Neuronal stem cell (in vitro differentiated cells): ENCODE results near the gene OR4D9.

Source experiments
- DNase-seq: peaks from one replicate; pipeline ENCODE4 v3.0.0-alpha.2; 2013; ENCODE audit warnings: low spot score
- H2AFZ ChIP-seq: one replicate; pipeline ENCODE4 v1.6.1; 2013; ENCODE audit warnings: mild to moderate bottlenecking, low read length, inconsistent platforms
- H2AK5ac ChIP-seq: 2 replicates; pipeline ENCODE4 v1.6.1; 2013; ENCODE audit warnings: low read depth, mild to moderate bottlenecking, inconsistent platforms, low read length, moderate library complexity, mixed read lengths
- H2BK120ac ChIP-seq: 2 replicates; pipeline ENCODE4 v1.6.1; 2013; ENCODE audit warnings: low read depth, mild to moderate bottlenecking, inconsistent platforms, low read length, moderate library complexity, mixed read lengths
- H2BK12ac ChIP-seq: one replicate; pipeline ENCODE4 v1.6.1; 2013; ENCODE audit warnings: low read length, inconsistent platforms
- H2BK15ac ChIP-seq: 2 replicates; pipeline ENCODE4 v1.6.1; 2013; ENCODE audit warnings: mild to moderate bottlenecking, low read length, inconsistent platforms, mixed read lengths
- H2BK5ac ChIP-seq: one replicate; pipeline ENCODE4 v1.6.1; 2013; ENCODE audit warnings: inconsistent platforms, mild to moderate bottlenecking, low read length, moderate library complexity
- H3K14ac ChIP-seq: one replicate; pipeline ENCODE4 v1.6.1; 2013; ENCODE audit warnings: low read length, inconsistent platforms
- H3K18ac ChIP-seq: 2 replicates; pipeline ENCODE4 v1.6.1; 2013; ENCODE audit warnings: low read length, inconsistent platforms
- H3K23ac ChIP-seq: 2 replicates; pipeline ENCODE4 v1.6.1; 2013; ENCODE audit warnings: low read depth, mild to moderate bottlenecking, mixed read lengths, low read length, inconsistent platforms; ENCODE audit not compliant: poor library complexity
- H3K27ac ChIP-seq: replicated peaks from 3 replicates; pipeline ENCODE4 v1.5.1; 2013; ENCODE audit warnings: low read length, inconsistent platforms
- H3K27me3 ChIP-seq, 3 experiments: 2 replicates each; pipeline ENCODE4 v1.6.1; 2013; ENCODE audit warnings: low read length in 3 of 3, mild to moderate bottlenecking in 2 of 3, inconsistent platforms in 1 of 3, low read depth in 1 of 3, mixed read lengths in 1 of 3, moderate library complexity in 1 of 3; ENCODE audit not compliant: control insufficient read depth in 3 of 3, insufficient read depth in 3 of 3
- H3K36me3 ChIP-seq, 2 donors: replicated peaks in 1 of 2; 2 replicates each; pipeline ENCODE4 v1.6.1; 2013; ENCODE audit warnings: low read length in 2 of 2; ENCODE audit not compliant: control insufficient read depth in 2 of 2, insufficient read depth in 2 of 2
- H3K4ac ChIP-seq: 2 replicates; pipeline ENCODE4 v1.6.1; 2013; ENCODE audit warnings: inconsistent platforms, mild to moderate bottlenecking, low read length, moderate library complexity
- H3K4me1 ChIP-seq, 2 donors: 1 replicate in 1 of 2; 2 replicates in 1 of 2; pipeline ENCODE4 v1.6.1; 2013; ENCODE audit warnings: low read length in 2 of 2, low read depth in 1 of 2; ENCODE audit not compliant: control insufficient read depth in 2 of 2, insufficient read depth in 1 of 2
- H3K4me2 ChIP-seq: one replicate; pipeline ENCODE4 v1.6.1; 2013; ENCODE audit warnings: mild to moderate bottlenecking, low read length, inconsistent platforms; ENCODE audit not compliant: insufficient read depth, poor library complexity, severe bottlenecking
- H3K4me3 ChIP-seq, 2 donors: 2 replicates each; pipeline ENCODE4 v1.5.1; 2013; ENCODE audit warnings: low read length in 2 of 2, mild to moderate bottlenecking in 2 of 2, inconsistent platforms in 1 of 2, moderate library complexity in 1 of 2
- H3K79me1 ChIP-seq: one replicate; pipeline ENCODE4 v1.6.1; 2013; ENCODE audit warnings: low read depth, mild to moderate bottlenecking, inconsistent platforms, low read length, moderate library complexity
- H3K9ac ChIP-seq: one replicate; pipeline ENCODE4 v1.6.1; 2013; ENCODE audit warnings: mild to moderate bottlenecking, low read depth, low read length, inconsistent platforms; ENCODE audit not compliant: poor library complexity
- H3K9me3 ChIP-seq, 2 donors: replicated peaks in 1 of 2; 2 replicates each; pipeline versions ENCODE3 to v1.6.1; 2013; ENCODE audit warnings: low read length in 2 of 2, mild to moderate bottlenecking in 2 of 2, inconsistent platforms in 1 of 2, low read depth in 1 of 2, mixed read lengths in 1 of 2, moderate library complexity in 1 of 2; ENCODE audit not compliant: control insufficient read depth in 2 of 2, insufficient read depth in 1 of 2
- H4K8ac ChIP-seq: one replicate; pipeline ENCODE4 v1.6.1; 2013; ENCODE audit warnings: low read depth, mild to moderate bottlenecking, inconsistent platforms, low read length, moderate library complexity
- H4K91ac ChIP-seq: one replicate; pipeline ENCODE4 v1.6.1; 2013; ENCODE audit warnings: low read length, low read depth, mild to moderate bottlenecking, inconsistent platforms; ENCODE audit not compliant: poor library complexity
- WGBS, 2 donors: extraction: QIAGEN DNeasy Blood & Tissue Kit; methylation state at CpG; one replicate each; pipeline ENCODE4 v1.1.7; 2013; ENCODE audit warnings: missing lambda C conversion rate in 2 of 2, mixed read lengths in 1 of 2; ENCODE audit not compliant: insufficient read length in 2 of 2, insufficient replicate concordance in 1 of 2; ENCODE audit errors: extremely low coverage in 2 of 2; 5-methylcytosine and 5-hydroxymethylcytosine counted together

Gene OR4D9

DNA sequence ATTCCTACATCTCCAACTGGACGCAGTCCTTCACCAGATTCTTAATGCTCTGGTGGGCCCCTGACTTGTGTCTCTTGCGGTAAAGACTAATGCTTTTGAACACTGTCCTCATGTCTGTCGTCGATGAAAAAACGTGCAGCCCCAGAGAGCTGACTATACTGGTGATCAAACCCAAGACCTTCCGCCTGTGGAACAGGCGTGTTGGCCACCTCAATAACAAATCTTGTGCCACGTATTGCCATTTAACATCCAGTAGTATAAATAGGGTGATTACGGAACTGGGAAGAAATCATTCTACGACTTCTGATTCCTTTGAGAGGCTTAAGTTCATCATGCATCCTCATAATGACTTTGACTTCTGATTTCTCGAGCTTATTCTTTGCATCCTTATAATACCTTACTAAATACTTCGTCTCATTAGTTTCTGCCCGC lies 45.6 kb downstream of the OR4D9 start:
- no peak overlapping the region for H4K8ac ChIP-seq
- no peak overlapping the region for H3K18ac ChIP-seq
- peak overlapping the region; percentile 30 for H2AFZ ChIP-seq
- H3K4me3 ChIP-seq: peak overlapping the region; percentile 51 to 75
- WGBS, 2 donors: no CpG with 5 or more reads among the region's 13 CpGs
- peak overlapping the region; percentile 32 for H3K4me2 ChIP-seq
- H2BK120ac ChIP-seq: no peak overlapping the region
- H2BK5ac ChIP-seq: no peak overlapping the region
- no peak for DNase-seq
- H2BK12ac ChIP-seq: no peak overlapping the region
- no peaks in the 10 kb centered on the region for H3K27me3 ChIP-seq
- H3K23ac ChIP-seq: no peak overlapping the region
- no peak overlapping the region for H3K14ac ChIP-seq
- no peak overlapping the region for H4K91ac ChIP-seq
- H2BK15ac ChIP-seq: no peak overlapping the region
- H3K27ac ChIP-seq: peak overlapping the region; percentile 21
- no peak overlapping the region for H3K4ac ChIP-seq
- H3K79me1 ChIP-seq: no peaks in the 10 kb centered on the region
- no peak overlapping the region for H2AK5ac ChIP-seq
- H3K4me1 ChIP-seq: peaks cover 0 to 2% of the 10 kb centered on the region in 2 donors
- no peaks in the 10 kb centered on the region for H3K36me3 ChIP-seq
- no peak overlapping the region for H3K9ac ChIP-seq
- no peaks in the 10 kb centered on the region for H3K9me3 ChIP-seq

DNA sequence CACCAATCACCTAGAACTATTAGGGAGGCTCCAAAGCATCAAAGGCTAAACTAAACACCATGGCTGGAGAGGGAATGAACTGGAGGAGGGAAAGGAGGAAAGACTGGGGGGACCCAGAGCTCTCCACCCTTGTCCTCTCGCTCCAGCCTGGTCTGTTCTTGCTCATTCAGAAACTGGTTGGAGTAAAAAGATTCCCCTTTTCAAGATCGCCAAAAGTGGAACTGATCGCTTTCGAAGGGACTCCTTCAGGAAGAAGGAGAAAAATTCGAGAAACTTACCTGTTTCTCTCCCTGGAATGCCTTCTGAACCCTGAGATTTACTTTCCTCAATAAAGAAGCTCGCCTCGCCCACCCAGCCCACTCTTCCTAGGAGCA lies 46.9 kb downstream of the OR4D9 start:
- Histone ChIP-seq H3K18ac (no peak overlapping the region), H3K36me3 (no peaks in the 10 kb centered on the region), H3K79me1 (no peaks in the 10 kb centered on the region), H3K4ac (no peak overlapping the region), H2BK15ac (no peak overlapping the region), H3K27ac (no peak overlapping the region), H2BK5ac (no peak overlapping the region), H3K9ac (no peak overlapping the region), H3K4me3 (no peak overlapping the region), H2BK12ac (no peak overlapping the region), H3K14ac (no peak overlapping the region), H2AFZ (peak overlapping the region; percentile 30), H2AK5ac (no peak overlapping the region), H4K8ac (no peak overlapping the region), H3K9me3 (no peaks in the 10 kb centered on the region), H3K27me3 (no peaks in the 10 kb centered on the region), H3K23ac (no peak overlapping the region), H4K91ac (no peak overlapping the region), H2BK120ac (no peak overlapping the region), H3K4me2 (peak overlapping the region; percentile 29), H3K4me1 (peaks cover 0 to 2% of the 10 kb centered on the region in 2 donors)
- no CpG with 5 or more reads among the region's 7 CpGs for WGBS, 2 donors
- no peak for DNase-seq

DNA sequence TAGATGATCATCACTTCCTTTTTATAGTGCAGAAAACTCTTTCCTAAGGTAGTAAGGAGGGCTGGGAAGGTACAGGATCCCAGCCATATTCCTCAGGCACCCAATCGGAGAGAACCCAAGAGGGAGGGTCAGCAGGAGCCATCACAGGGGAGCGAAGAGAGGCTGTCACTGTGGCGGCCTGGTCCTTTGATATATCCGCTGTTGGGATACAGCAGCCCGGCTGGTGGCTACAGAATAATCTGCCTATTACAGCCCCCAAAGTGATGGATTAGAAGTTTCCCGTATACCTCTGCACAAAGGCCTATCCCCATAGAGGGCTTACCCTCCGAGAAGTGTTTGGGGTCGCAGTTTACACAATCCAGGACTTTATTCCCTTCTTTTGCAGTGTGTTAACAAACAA lies 48.5 kb downstream of the OR4D9 start:
- Histone ChIP-seq H3K4me3 (peak overlapping the region in 1 of 2 donors; percentile 87), H3K9me3 (no peaks in the 10 kb centered on the region), H3K9ac (no peak overlapping the region), H3K4me1 (peaks cover 0 to 2% of the 10 kb centered on the region in 2 donors), H4K8ac (no peak overlapping the region), H2BK5ac (no peak overlapping the region), H3K23ac (no peak overlapping the region), H3K79me1 (no peaks in the 10 kb centered on the region), H3K4ac (no peak overlapping the region), H2AFZ (peak overlapping the region; percentile 63), H2BK120ac (no peak overlapping the region), H2AK5ac (no peak overlapping the region), H2BK12ac (no peak overlapping the region), H3K27ac (no peak overlapping the region), H3K36me3 (no peaks in the 10 kb centered on the region), H3K18ac (no peak overlapping the region), H4K91ac (no peak overlapping the region), H3K4me2 (peak overlapping the region; percentile 29), H3K14ac (no peak overlapping the region), H3K27me3 (no peaks in the 10 kb centered on the region), H2BK15ac (no peak overlapping the region)
- DNase-seq: no peak
- WGBS, 2 donors: no CpG with 5 or more reads among the region's 8 CpGs

DNA sequence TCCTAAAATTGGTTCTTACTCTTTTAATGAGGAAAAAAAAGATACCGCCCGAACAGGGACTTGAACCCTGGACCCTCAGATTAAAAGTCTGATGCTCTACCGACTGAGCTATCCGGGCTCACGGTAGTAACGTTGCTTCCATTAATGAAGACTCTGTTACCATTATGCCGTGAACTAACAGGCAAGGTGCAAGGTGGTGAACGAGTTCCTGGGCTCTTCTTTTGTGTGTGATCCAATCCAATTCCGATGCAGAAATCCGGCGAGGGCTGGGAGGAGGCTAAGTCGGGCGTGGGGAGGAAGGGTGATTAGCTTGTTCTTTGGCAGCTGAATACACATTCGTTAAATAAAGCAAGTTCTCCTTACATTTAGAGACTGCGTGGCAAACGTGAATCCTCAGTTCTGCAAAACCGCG lies 49.0 kb downstream of the OR4D9 start:
- no peak overlapping the region for H3K23ac ChIP-seq
- H2BK12ac ChIP-seq: no peak overlapping the region
- no peak overlapping the region for H3K4ac ChIP-seq
- H2BK5ac ChIP-seq: no peak overlapping the region
- H4K8ac ChIP-seq: no peak overlapping the region
- peak; percentile 91 for DNase-seq
- H3K4me2 ChIP-seq: peak overlapping the region; percentile 58
- peak overlapping the region; percentile 26 for H3K9ac ChIP-seq
- no peak overlapping the region for H2BK15ac ChIP-seq
- no peak overlapping the region for H4K91ac ChIP-seq
- peak overlapping the region; percentile 87 to 96 for H3K4me3 ChIP-seq
- no peak overlapping the region for H3K18ac ChIP-seq
- no peaks in the 10 kb centered on the region for H3K27me3 ChIP-seq
- H3K4me1 ChIP-seq: peaks cover 0 to 2% of the 10 kb centered on the region in 2 donors
- peak overlapping the region; percentile 58 for H3K27ac ChIP-seq
- no peak overlapping the region for H2BK120ac ChIP-seq
- H3K14ac ChIP-seq: no peak overlapping the region
- H2AFZ ChIP-seq: peak overlapping the region; percentile 94
- H3K79me1 ChIP-seq: no peaks in the 10 kb centered on the region
- H2AK5ac ChIP-seq: no peak overlapping the region
- H3K9me3 ChIP-seq: no peaks in the 10 kb centered on the region
- WGBS, 2 donors: no CpG with 5 or more reads among the region's 18 CpGs
- H3K36me3 ChIP-seq: no peaks in the 10 kb centered on the region
